Measurements from ENCODE around the gene NEK11.

GRCh38 chr3:131338948-131339640 is 312.4 kb downstream of the NEK11 start:
- no peak for TF ChIP-seq CTCF (optimal IDR thresholded peaks at IDR 0.05 in 1 of 3, IDR thresholded peaks at IDR 0.05 in 1 of 3, conservative IDR thresholded peaks at IDR 0.05 in 1 of 3; ENCODE audit: extremely low read depth in 1 of 3, insufficient read depth in 2 of 3, low read length in 3 of 3)
- TF ChIP-seq EZH2 (IDR thresholded peaks at IDR 0.05; ENCODE audit: low read length) = no peak

Data from keratinocyte (primary cell).